Measurements from ENCODE around the gene NMNAT2. TPM values are rescaled to one million over a fixed set of nuclear protein-coding genes. Genes with fewer than 3 reads are reported as not detected.

Gene NMNAT2
- 0.43 to 0.94 TPM (median 0.67 TPM) in 5 replicates for total RNA-seq (2022; extraction: Qiagen RNA extraction)

GRCh38 chr1:183417772-183418491, at the start of gene NMNAT2:
TSS of gene NMNAT2 (minus strand) at chr1:183418380. CDS start at chr1:183418267, 113 bp downstream.

Other genes starting within 250 kb of the NMNAT2 start
- 16.0 to 21.3 TPM (median 17.9 TPM) in 5 replicates for gene LAMC2, start 232.1 kb downstream of the NMNAT2 start, total RNA-seq (2022; extraction: Qiagen RNA extraction)
- 28.6 to 44.1 TPM (median 40.2 TPM) in 5 replicates for gene SMG7, start 54.1 kb upstream of the NMNAT2 start, total RNA-seq (2022; extraction: Qiagen RNA extraction)
- gene NCF2, start 172.1 kb upstream of the NMNAT2 start, total RNA-seq (2022; extraction: Qiagen RNA extraction), result 0.95 to 2.7 TPM (median 1.4 TPM) in 5 replicates
- gene ARPC5, start 217.4 kb upstream of the NMNAT2 start, total RNA-seq (2022; extraction: Qiagen RNA extraction), result 151 to 184 TPM (median 175 TPM) in 5 replicates
- gene APOBEC4, start 234.9 kb upstream of the NMNAT2 start, total RNA-seq (2022; extraction: Qiagen RNA extraction), result not detected in 5 replicates